HG03378 (cell line): ENCODE results near the gene ANKRD40CL.
"Not testable (repeated sequence)": the region's sequence is repeated elsewhere in the genome, so short reads cannot be mapped to it uniquely, and the experiment has no call there.

Experiments
- ATAC-seq: cut with Tn5 transposase; IDR thresholded peaks from one replicate; pipeline ENCODE4 v1.9.1; 2021; ENCODE audit warnings: mild to moderate bottlenecking, moderate library complexity; ENCODE audit not compliant: unreplicated experiment

The ANKRD40CL gene

GRCh38 chr17:50767446-50767845, at the start of gene ANKRD40CL:
ANKRD40CL (minus strand) TSS chr17:50767518; CDS start chr17:50766913, 605 bp downstream.
- ATAC-seq: no peak

GRCh38 chr17:50816271-50816670, 49.0 kb upstream of the ANKRD40CL start:
- ATAC-seq: no peak

- ATAC-seq: no peak
Observed at GRCh38 chr17:50815400-50815799, 48.1 kb upstream of the ANKRD40CL start.

- ATAC-seq: no peak
Observed at GRCh38 chr17:50813583-50813982, 46.3 kb upstream of the ANKRD40CL start.

GRCh38 chr17:50808888-50809287, 41.6 kb upstream of the ANKRD40CL start:
- no peak for ATAC-seq

GRCh38 chr17:50808413-50808812, 41.1 kb upstream of the ANKRD40CL start:
- ATAC-seq: no peak

- no peak for ATAC-seq
Observed at GRCh38 chr17:50807675-50808074, 40.4 kb upstream of the ANKRD40CL start.

GRCh38 chr17:50807009-50807408, 39.7 kb upstream of the ANKRD40CL start:
- no peak for ATAC-seq

- no peak for ATAC-seq
Observed at GRCh38 chr17:50806141-50806643, 38.9 kb upstream of the ANKRD40CL start.

GRCh38 chr17:50805486-50805885, 38.2 kb upstream of the ANKRD40CL start:
- no peak for ATAC-seq

- ATAC-seq: not testable (repeated sequence)
Observed at GRCh38 chr17:50804749-50805475, 37.6 kb upstream of the ANKRD40CL start.

GRCh38 chr17:50803676-50804075, 36.4 kb upstream of the ANKRD40CL start:
- ATAC-seq: no peak

GRCh38 chr17:50802609-50803571, 35.6 kb upstream of the ANKRD40CL start:
- ATAC-seq: no peak

- no peak for ATAC-seq
Observed at GRCh38 chr17:50800196-50800700, 32.9 kb upstream of the ANKRD40CL start.

- ATAC-seq: no peak
Observed at GRCh38 chr17:50799582-50799981, 32.3 kb upstream of the ANKRD40CL start.

- ATAC-seq: no peak
Observed at GRCh38 chr17:50798424-50799288, 31.3 kb upstream of the ANKRD40CL start.

GRCh38 chr17:50797135-50797810, 30.0 kb upstream of the ANKRD40CL start:
- no peak for ATAC-seq

GRCh38 chr17:50794361-50794760, 27.0 kb upstream of the ANKRD40CL start:
- no peak for ATAC-seq

GRCh38 chr17:50793007-50793406, 25.7 kb upstream of the ANKRD40CL start:
- ATAC-seq: no peak

GRCh38 chr17:50792132-50792531, 24.8 kb upstream of the ANKRD40CL start:
- ATAC-seq: no peak
